Lung (tissue), 12 donors: ENCODE measurements around the gene TRPC4AP. TPM values are rescaled to one million over a fixed set of nuclear protein-coding genes. Genes with fewer than 3 reads are reported as not detected.

Experiments used
- ATAC-seq: fragments of 200-7000 bp; cut with Tn5 transposase; one replicate; pipeline ENCODE4 v1.9.1; 2020; ENCODE audit warnings: moderate number of reproducible peaks; ENCODE audit not compliant: insufficient read depth, low FRiP score
- DNase-seq, 3 donors: peaks; one replicate each; pipeline ENCODE4 v3.0.0-alpha.2; 2013 to 2017
- H3K27ac ChIP-seq, 2 donors: one replicate each; pipeline ENCODE4 v1.5.1; 2013; ENCODE audit warnings: mild to moderate bottlenecking in 2 of 2, moderate library complexity in 2 of 2, control low read depth in 1 of 2, inconsistent platforms in 1 of 2, low read depth in 1 of 2, low read length in 1 of 2
- H3K27me3 ChIP-seq, 3 donors: one replicate each; pipeline ENCODE4 v1.5.1; 2013; ENCODE audit warnings: low read length in 2 of 3; ENCODE audit not compliant: control insufficient read depth in 3 of 3, insufficient read depth in 3 of 3
- H3K36me3 ChIP-seq, 4 donors: one replicate each; pipeline ENCODE4 v1.5.1; 2013; ENCODE audit warnings: low read length in 4 of 4, mild to moderate bottlenecking in 1 of 4, moderate library complexity in 1 of 4; ENCODE audit not compliant: control insufficient read depth in 4 of 4, insufficient read depth in 4 of 4
- H3K4me1 ChIP-seq, 5 donors: one replicate each; pipeline ENCODE4 v1.5.1; 2013; ENCODE audit warnings: low read length in 5 of 5, mild to moderate bottlenecking in 2 of 5, moderate library complexity in 1 of 5; ENCODE audit not compliant: control insufficient read depth in 5 of 5, insufficient read depth in 5 of 5
- H3K4me3 ChIP-seq: one replicate; pipeline ENCODE4 v1.5.1; 2013; ENCODE audit warnings: mild to moderate bottlenecking, control low read depth, moderate library complexity
- H3K9ac ChIP-seq, 2 donors: one replicate each; pipeline ENCODE4 v1.5.1; 2013; ENCODE audit warnings: low read length in 2 of 2, control low read depth in 1 of 2; ENCODE audit not compliant: insufficient read depth in 1 of 2
- H3K9me3 ChIP-seq, 4 donors: one replicate each; pipeline ENCODE4 v1.5.1; 2013; ENCODE audit warnings: low read length in 3 of 4, mild to moderate bottlenecking in 1 of 4, moderate library complexity in 1 of 4; ENCODE audit not compliant: control insufficient read depth in 4 of 4, insufficient read depth in 3 of 4
- WGBS, 2 donors: extraction: QIAGEN DNeasy Blood & Tissue Kit; methylation state at CpG; one replicate each; pipeline ENCODE4 v1.1.7; 2013; 5-methylcytosine and 5-hydroxymethylcytosine counted together
- polyA plus RNA-seq, 2 donors: library from polyadenylated mRNA; stranded (reverse); fragments of 200-250 nt; gene quantifications; one replicate each; pipeline ENCODE4 v1.2.1, GENCODE V29; 2013
- total RNA-seq, 2 donors: library from RNA; depleted of rRNA in 1 of 2; stranded (reverse); fragments of >200 nt in 1 of 2; gene quantifications; one replicate each; pipeline ENCODE4 v1.2.1, GENCODE V29; 2014 to 2021
- TF ChIP-seq, protein P1 (sequence below): IDR thresholded peaks from 2 replicates; pipeline ENCODE4 v1.5.1; 2012; ENCODE audit warnings: mild to moderate bottlenecking; ENCODE audit errors: control extremely low read depth, extremely low read depth
- donor health status: control.
- donor health status: control.
- donor health status: Bipolar disorder and iron deficiency.
- donor health status: healthy.
- donor health status: DM: yes; HTN: yes; CAD: no.

The TRPC4AP gene
- total and polyA plus RNA-seq, 4 donors = 37.6 to 62.5 (median 50.2) TPM

DNA sequence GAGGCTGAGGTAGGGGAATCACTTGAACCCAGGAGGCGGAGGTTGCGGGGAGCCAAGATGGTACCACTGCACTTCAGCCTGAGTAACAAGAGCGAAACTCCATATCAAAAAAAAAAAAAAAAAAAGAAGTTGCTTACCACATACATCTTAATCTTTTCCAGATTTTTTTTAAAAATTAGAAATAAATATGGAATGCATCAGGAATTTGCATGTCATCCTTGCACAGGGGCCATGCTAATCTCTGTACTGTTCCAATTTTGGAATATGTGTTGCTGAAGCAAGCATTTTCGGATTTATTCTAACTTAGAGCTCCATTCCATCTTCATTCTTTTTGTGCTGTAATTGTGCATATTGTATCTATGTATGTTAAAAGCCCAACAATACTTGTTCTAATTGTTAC, 62.5 kb downstream of the TRPC4AP start:
- ATAC-seq (no peak), DNase-seq (no peak)
- Histone ChIP-seq H3K36me3 (peaks cover 19 to 43% (median 33%) of the 10 kb centered on the region in 4 donors), H3K27me3 (no peaks in the 10 kb centered on the region), H3K4me3 (no peak overlapping the region), H3K4me1 (no peaks in the 10 kb centered on the region), H3K9me3 (no peaks in the 10 kb centered on the region), H3K9ac (no peak overlapping the region), H3K27ac (no peak overlapping the region)
- TF ChIP-seq, protein P1, sequence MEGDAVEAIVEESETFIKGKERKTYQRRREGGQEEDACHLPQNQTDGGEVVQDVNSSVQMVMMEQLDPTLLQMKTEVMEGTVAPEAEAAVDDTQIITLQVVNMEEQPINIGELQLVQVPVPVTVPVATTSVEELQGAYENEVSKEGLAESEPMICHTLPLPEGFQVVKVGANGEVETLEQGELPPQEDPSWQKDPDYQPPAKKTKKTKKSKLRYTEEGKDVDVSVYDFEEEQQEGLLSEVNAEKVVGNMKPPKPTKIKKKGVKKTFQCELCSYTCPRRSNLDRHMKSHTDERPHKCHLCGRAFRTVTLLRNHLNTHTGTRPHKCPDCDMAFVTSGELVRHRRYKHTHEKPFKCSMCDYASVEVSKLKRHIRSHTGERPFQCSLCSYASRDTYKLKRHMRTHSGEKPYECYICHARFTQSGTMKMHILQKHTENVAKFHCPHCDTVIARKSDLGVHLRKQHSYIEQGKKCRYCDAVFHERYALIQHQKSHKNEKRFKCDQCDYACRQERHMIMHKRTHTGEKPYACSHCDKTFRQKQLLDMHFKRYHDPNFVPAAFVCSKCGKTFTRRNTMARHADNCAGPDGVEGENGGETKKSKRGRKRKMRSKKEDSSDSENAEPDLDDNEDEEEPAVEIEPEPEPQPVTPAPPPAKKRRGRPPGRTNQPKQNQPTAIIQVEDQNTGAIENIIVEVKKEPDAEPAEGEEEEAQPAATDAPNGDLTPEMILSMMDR = no peak
- 99% methylated on average over 4 of the region's 4 CpGs for WGBS, 2 donors

DNA sequence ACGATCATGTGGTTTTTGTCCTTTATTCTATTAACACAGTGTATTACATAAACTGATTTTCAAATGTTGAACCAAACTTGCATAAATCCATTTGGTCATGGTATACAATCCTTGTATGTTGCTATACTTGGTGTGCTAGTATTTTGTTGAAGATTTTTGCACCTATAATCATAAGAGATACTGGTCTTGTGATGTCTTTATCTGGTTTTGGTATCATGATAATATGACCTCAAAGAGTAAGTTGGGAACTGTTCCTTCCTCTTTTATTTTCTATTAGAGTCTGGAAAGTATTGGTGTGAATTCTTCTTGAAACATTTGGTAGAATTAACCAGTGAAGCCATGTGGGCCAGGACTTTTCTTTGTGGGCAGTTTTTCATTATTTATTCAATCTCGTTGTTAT, 65.3 kb downstream of the TRPC4AP start:
- no peak overlapping the region for H3K4me3 ChIP-seq
- no peaks in the 10 kb centered on the region for H3K27me3 ChIP-seq
- no peaks in the 10 kb centered on the region for H3K4me1 ChIP-seq
- no peak for ATAC-seq
- DNase-seq = no peak
- H3K36me3 ChIP-seq = peaks cover 8 to 24% (median 19%) of the 10 kb centered on the region in 4 donors
- H3K27ac ChIP-seq = no peak overlapping the region
- no peaks in the 10 kb centered on the region for H3K9me3 ChIP-seq
- H3K9ac ChIP-seq = no peak overlapping the region
- TF ChIP-seq, protein P1 = no peak
- 86 to 92% methylated on average over 2 of the region's 2 CpGs for WGBS, 2 donors

DNA sequence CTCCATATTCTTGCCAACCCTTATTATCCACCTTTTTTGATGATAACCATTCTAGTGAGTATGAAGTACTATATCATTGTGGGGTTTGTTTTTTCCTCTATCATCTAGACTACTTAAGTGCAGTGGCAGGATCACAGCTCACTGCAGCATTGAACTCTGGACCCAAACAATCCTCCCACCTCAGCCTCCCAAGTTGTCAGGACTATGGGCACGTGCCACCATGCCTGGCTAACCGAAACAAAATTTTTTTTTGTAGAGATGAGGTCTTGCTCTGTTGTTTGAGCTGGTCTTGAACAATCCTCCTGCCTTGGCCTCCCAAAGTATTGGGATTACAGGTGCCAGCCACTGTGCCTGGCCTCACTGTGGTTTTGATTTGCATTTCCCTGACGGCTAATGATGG, 67.5 kb downstream of the TRPC4AP start:
- no peaks in the 10 kb centered on the region for H3K4me1 ChIP-seq
- H3K36me3 ChIP-seq = peaks cover 6 to 26% (median 14%) of the 10 kb centered on the region in 4 donors
- H3K9me3 ChIP-seq = no peaks in the 10 kb centered on the region
- H3K27me3 ChIP-seq = no peaks in the 10 kb centered on the region
- TF ChIP-seq, protein P1 = no peak
- no peak overlapping the region for H3K4me3 ChIP-seq
- H3K9ac ChIP-seq = no peak overlapping the region
- WGBS, 2 donors = 99 to 100% methylated on average over 3 of the region's 3 CpGs
- H3K27ac ChIP-seq = no peak overlapping the region
- no peak for DNase-seq
- no peak for ATAC-seq

DNA sequence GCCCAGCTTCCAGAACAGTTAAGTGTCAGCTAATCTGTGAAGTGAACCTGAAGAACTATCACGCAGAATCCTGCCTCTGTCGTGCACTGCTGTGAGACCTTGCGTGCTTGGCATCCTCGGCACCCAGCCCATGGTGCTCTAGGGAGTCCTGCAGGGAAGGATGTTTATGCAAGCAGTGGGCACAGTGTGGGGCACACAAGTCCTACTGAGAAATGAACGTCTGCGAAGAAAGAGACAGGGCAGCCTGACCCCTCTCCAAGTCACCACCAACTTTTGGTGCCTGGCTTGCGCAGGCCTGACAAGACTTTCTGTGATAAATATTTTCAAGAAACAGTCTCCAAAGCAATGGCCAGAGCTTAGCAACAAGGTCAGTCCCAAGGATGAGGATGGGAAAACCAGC, 69.0 kb downstream of the TRPC4AP start:
- Histone ChIP-seq H3K9me3 (no peaks in the 10 kb centered on the region), H3K4me1 (peaks cover 0 to 9% (median 0%) of the 10 kb centered on the region in 5 donors), H3K27me3 (no peaks in the 10 kb centered on the region), H3K36me3 (peaks cover 3 to 38% (median 15%) of the 10 kb centered on the region in 4 donors), H3K4me3 (no peak overlapping the region), H3K9ac (no peak overlapping the region), H3K27ac (no peak overlapping the region)
- ATAC-seq (no peak), DNase-seq (no peak)
- TF ChIP-seq, protein P1 = no peak
- WGBS, 2 donors = 90 to 93% methylated on average over 7 of the region's 7 CpGs
